B cell (primary cell): ENCODE results near the gene ATP10A. TPM values are rescaled to one million over a fixed set of nuclear protein-coding genes. Genes with fewer than 3 reads are reported as not detected.

Experiments
- ATAC-seq: fragments of 200-7000 bp; cut with Tn5 transposase; one replicate; pipeline ENCODE4 v1.10.0; 2021; ENCODE audit warnings: low read depth, mild to moderate bottlenecking, moderate number of reproducible peaks, moderate library complexity
- CTCF ChIA-PET: fragments of 350-600 bp; sonication (Branson Sonifier 250); formaldehyde crosslinking; loops from one replicate; lab custom pipeline; 2021; ENCODE audit warnings: antibody characterized with exemption, inconsistent platforms; lab: Charles Lee
- POLR2A ChIA-PET: fragments of 350-600 bp; sonication (Branson Sonifier 250); formaldehyde crosslinking; loops from one replicate; lab custom pipeline; 2021; ENCODE audit warnings: antibody characterized with exemption; lab: Charles Lee
- DNase-seq: peaks from one replicate; pipeline ENCODE4 v3.0.0; 2013
- H2AFZ ChIP-seq: 2 replicates; pipeline ENCODE4 v1.6.1; 2012; ENCODE audit warnings: mild to moderate bottlenecking, low read depth, low read length; ENCODE audit not compliant: insufficient read depth, poor library complexity, severe bottlenecking
- H3K27ac ChIP-seq, 2 donors: 1 replicate in 1 of 2; 2 replicates in 1 of 2; pipeline ENCODE4 v1.5.1; 2012 to 2013; ENCODE audit warnings: low read length in 2 of 2, mild to moderate bottlenecking in 2 of 2, moderate library complexity in 1 of 2
- H3K27me3 ChIP-seq, 4 experiments: fragments of 200-600 bp in 1 of 4; sonication (generic) in 1 of 4; replicated peaks in 1 of 4; 1 replicate in 2 of 4; 2 replicates in 2 of 4; pipeline versions ENCODE4 v1.6.1 to v1.7.0; 2013 to 2016; ENCODE audit warnings: low read length in 3 of 4, mild to moderate bottlenecking in 2 of 4, mixed read lengths in 1 of 4, moderate library complexity in 1 of 4; ENCODE audit not compliant: insufficient read depth in 4 of 4, control insufficient read depth in 3 of 4; ENCODE audit errors: control extremely low read depth in 1 of 4
- H3K36me3 ChIP-seq, 2 experiments: replicated peaks in 1 of 2; 1 replicate in 1 of 2; 2 replicates in 1 of 2; pipeline versions ENCODE4 v1.6.1 to v1.7.1; 2013; ENCODE audit warnings: low read length in 1 of 2; ENCODE audit not compliant: insufficient read depth in 2 of 2, control insufficient read depth in 1 of 2; ENCODE audit errors: control extremely low read depth in 1 of 2, extremely low read depth in 1 of 2
- H3K4me1 ChIP-seq, 2 donors: fragments of 200-600 bp in 1 of 2; sonication (generic) in 1 of 2; 1 replicate in 1 of 2; 2 replicates in 1 of 2; pipeline versions ENCODE4 v1.5.1 to v1.6.1; 2013 to 2017; ENCODE audit warnings: low read length in 2 of 2; ENCODE audit not compliant: control insufficient read depth in 2 of 2, insufficient read depth in 2 of 2
- H3K4me2 ChIP-seq: replicated peaks from 2 replicates; pipeline ENCODE3; 2012; ENCODE audit warnings: mild to moderate bottlenecking, low read depth, low read length; ENCODE audit not compliant: poor library complexity, severe bottlenecking
- H3K4me3 ChIP-seq, 5 experiments: fragments of 200-600 bp in 1 of 5; sonication (generic) in 1 of 5; 1 replicate in 3 of 5; 2 replicates in 2 of 5; pipeline versions ENCODE4 v1.5.1 to v1.7.0; 2011 to 2016; ENCODE audit warnings: low read length in 4 of 5, mild to moderate bottlenecking in 4 of 5, low read depth in 2 of 5, control low read depth in 1 of 5, moderate library complexity in 1 of 5; ENCODE audit not compliant: insufficient read depth in 1 of 5; ENCODE audit errors: control extremely low read depth in 1 of 5, extremely low read depth in 1 of 5
- H3K79me2 ChIP-seq: fragments of 200-600 bp; sonication (generic); one replicate; pipeline ENCODE4 v1.6.0; 2016; ENCODE audit warnings: low read length; ENCODE audit not compliant: control insufficient read depth, insufficient read depth
- H3K9ac ChIP-seq: fragments of 200-600 bp; sonication (generic); 2 replicates; pipeline ENCODE4 v1.6.1; 2017; ENCODE audit warnings: mild to moderate bottlenecking, low read length, moderate library complexity
- H3K9me3 ChIP-seq, 3 donors: one replicate each; pipeline versions ENCODE4 v1.6.1 to v1.7.1; 2013; ENCODE audit warnings: low read length in 2 of 3; ENCODE audit not compliant: control insufficient read depth in 2 of 3, insufficient read depth in 1 of 3; ENCODE audit errors: control extremely low read depth in 1 of 3
- H4K20me1 ChIP-seq: 2 replicates; pipeline ENCODE4 v1.6.0; 2012; ENCODE audit warnings: mild to moderate bottlenecking, low read length; ENCODE audit not compliant: insufficient read depth, control insufficient read depth, poor library complexity, severe bottlenecking
- H3K27ac Mint-ChIP-seq: one replicate; pipeline ENCODE4 v1.8.0; 2021; ENCODE audit warnings: mixed read lengths
- H3K27me3 Mint-ChIP-seq: one replicate; pipeline ENCODE4 v1.8.0; 2021; ENCODE audit warnings: mixed read lengths
- H3K4me1 Mint-ChIP-seq: one replicate; pipeline ENCODE4 v1.8.0; 2021; ENCODE audit warnings: mixed read lengths
- H3K4me3 Mint-ChIP-seq: one replicate; pipeline ENCODE4 v1.8.0; 2021; ENCODE audit warnings: mixed read lengths
- H3K9me3 Mint-ChIP-seq: one replicate; pipeline ENCODE4 v1.8.0; 2022; ENCODE audit warnings: mixed read lengths; ENCODE audit not compliant: insufficient read depth
- EZH2 ChIP-seq: IDR thresholded peaks from 2 replicates; pipeline ENCODE4 v1.6.1; 2012; ENCODE audit warnings: borderline replicate concordance, low read depth, mild to moderate bottlenecking, moderate library complexity, low read length; ENCODE audit not compliant: insufficient read depth, poor library complexity, severe bottlenecking
- WGBS: methylation state at CpG from one replicate; pipeline ENCODE4 v1.1.5; 2013; ENCODE audit warnings: missing lambda C conversion rate; ENCODE audit not compliant: insufficient coverage; 5-methylcytosine and 5-hydroxymethylcytosine counted together
- intact Hi-C: fragments of 100-400 bp; cut with micrococcal nuclease; formaldehyde crosslinking; loops from one replicate; pipeline ENCODE4 v1.10.0; 2022
- polyA plus RNA-seq: library from polyadenylated mRNA; depleted of rRNA; stranded (reverse); fragments of >200 nt; gene quantifications from 2 replicates; pipeline ENCODE4 v1.2.3, GENCODE V29; 2012
- total RNA-seq, 2 donors: library from RNA; stranded (reverse); fragments of 120-200 nt in 1 of 2; gene quantifications; 1 replicate in 1 of 2; 2 replicates in 1 of 2; pipeline versions ENCODE4 v1.2.3 to v1.2.4, GENCODE V29; 2013 to 2022
- TF ChIP-seq, protein P1 (sequence below): fragments of 200-600 bp; IDR thresholded peaks from one replicate; pipeline ENCODE4 v1.8.0; 2022; ENCODE audit warnings: antibody characterized with exemption, mild to moderate bottlenecking

The ATP10A gene
- total and polyA plus RNA-seq, 2 donors (not counting 1 experiment from before 2014, with no cell fraction given), result 0.21 to 0.22 TPM

DNA sequence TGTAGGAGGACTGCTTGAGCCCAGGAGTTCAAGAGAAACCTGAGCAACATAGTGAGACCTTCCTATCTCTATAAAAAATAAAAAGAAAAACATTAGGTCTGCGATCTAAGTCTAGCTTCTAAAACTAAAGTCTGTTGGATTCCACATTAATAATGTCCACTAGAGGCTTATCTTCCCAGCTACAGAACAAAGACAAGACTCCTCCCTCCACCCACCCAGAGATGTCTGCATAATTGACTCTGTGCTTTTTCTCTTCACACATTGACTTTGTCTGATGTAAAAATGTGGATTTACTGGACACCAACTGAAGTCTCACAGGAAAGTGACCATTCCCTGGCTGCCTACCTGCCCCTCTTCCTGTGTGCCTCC is 91.8 kb downstream of the ATP10A start:
- no peak overlapping the region for H3K4me3 ChIP-seq
- DNase-seq (no peak), ATAC-seq (no peak)
- no peak overlapping the region for H3K9ac ChIP-seq
- 100% methylated on average over 1 of the region's 1 CpG for WGBS
- H4K20me1 ChIP-seq, result no peaks in the 10 kb centered on the region
- Mint-ChIP-seq H3K4me1 (no peaks in the 10 kb centered on the region), H3K27ac (no peak overlapping the region), H3K9me3 (no peaks in the 10 kb centered on the region), H3K27me3 (no peaks in the 10 kb centered on the region), H3K4me3 (no peak overlapping the region)
- no peak overlapping the region for H3K4me2 ChIP-seq
- peaks cover 0 to 4% of the 10 kb centered on the region in 2 donors for H3K4me1 ChIP-seq
- no peak overlapping the region for H3K27ac ChIP-seq
- intact Hi-C loops, result no loop called here
- peaks cover 0 to 2% (median 0%) of the 10 kb centered on the region in 3 donors for H3K9me3 ChIP-seq
- TF ChIP-seq, protein P1, sequence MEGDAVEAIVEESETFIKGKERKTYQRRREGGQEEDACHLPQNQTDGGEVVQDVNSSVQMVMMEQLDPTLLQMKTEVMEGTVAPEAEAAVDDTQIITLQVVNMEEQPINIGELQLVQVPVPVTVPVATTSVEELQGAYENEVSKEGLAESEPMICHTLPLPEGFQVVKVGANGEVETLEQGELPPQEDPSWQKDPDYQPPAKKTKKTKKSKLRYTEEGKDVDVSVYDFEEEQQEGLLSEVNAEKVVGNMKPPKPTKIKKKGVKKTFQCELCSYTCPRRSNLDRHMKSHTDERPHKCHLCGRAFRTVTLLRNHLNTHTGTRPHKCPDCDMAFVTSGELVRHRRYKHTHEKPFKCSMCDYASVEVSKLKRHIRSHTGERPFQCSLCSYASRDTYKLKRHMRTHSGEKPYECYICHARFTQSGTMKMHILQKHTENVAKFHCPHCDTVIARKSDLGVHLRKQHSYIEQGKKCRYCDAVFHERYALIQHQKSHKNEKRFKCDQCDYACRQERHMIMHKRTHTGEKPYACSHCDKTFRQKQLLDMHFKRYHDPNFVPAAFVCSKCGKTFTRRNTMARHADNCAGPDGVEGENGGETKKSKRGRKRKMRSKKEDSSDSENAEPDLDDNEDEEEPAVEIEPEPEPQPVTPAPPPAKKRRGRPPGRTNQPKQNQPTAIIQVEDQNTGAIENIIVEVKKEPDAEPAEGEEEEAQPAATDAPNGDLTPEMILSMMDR, result no peak
- TF ChIP-seq EZH2, result no peak
- no peaks in the 10 kb centered on the region for H3K36me3 ChIP-seq
- POLR2A ChIA-PET, result no interaction called here
- CTCF ChIA-PET, result no interaction called here
- no peaks in the 10 kb centered on the region for H3K79me2 ChIP-seq
- no peak overlapping the region for H2AFZ ChIP-seq
- H3K27me3 ChIP-seq, result peaks cover 0 to under 1% (median 0%) of the 10 kb centered on the region in 4 experiments

GRCh38 chr15:25770618-25771337 is 92.3 kb downstream of the ATP10A start:
- H3K9ac ChIP-seq, result no peak overlapping the region
- Mint-ChIP-seq H3K27ac (no peak overlapping the region), H3K4me3 (no peak overlapping the region), H3K27me3 (no peaks in the 10 kb centered on the region), H3K9me3 (no peaks in the 10 kb centered on the region), H3K4me1 (no peaks in the 10 kb centered on the region)
- ChIA-PET POLR2A (no interaction called here), CTCF (no interaction called here)
- H4K20me1 ChIP-seq, result no peaks in the 10 kb centered on the region
- H3K27me3 ChIP-seq, result peaks cover 0 to 2% (median 0%) of the 10 kb centered on the region in 4 experiments
- no peak overlapping the region for H3K4me2 ChIP-seq
- H3K79me2 ChIP-seq, result no peaks in the 10 kb centered on the region
- intact Hi-C loops, result no loop called here
- H3K9me3 ChIP-seq, result peaks cover 0 to 4% (median 0%) of the 10 kb centered on the region in 3 donors
- DNase-seq (no peak), ATAC-seq (no peak)
- no peak for TF ChIP-seq EZH2
- TF ChIP-seq, protein P1, result no peak
- no peak overlapping the region for H3K27ac ChIP-seq
- H3K36me3 ChIP-seq, result no peaks in the 10 kb centered on the region
- no peak overlapping the region for H2AFZ ChIP-seq
- no peak overlapping the region for H3K4me3 ChIP-seq
- 97% methylated on average over 6 of the region's 14 CpGs for WGBS
- peaks cover 0 to 4% of the 10 kb centered on the region in 2 donors for H3K4me1 ChIP-seq
